ENCODE measurements around the gene RANBP3.

DNA sequence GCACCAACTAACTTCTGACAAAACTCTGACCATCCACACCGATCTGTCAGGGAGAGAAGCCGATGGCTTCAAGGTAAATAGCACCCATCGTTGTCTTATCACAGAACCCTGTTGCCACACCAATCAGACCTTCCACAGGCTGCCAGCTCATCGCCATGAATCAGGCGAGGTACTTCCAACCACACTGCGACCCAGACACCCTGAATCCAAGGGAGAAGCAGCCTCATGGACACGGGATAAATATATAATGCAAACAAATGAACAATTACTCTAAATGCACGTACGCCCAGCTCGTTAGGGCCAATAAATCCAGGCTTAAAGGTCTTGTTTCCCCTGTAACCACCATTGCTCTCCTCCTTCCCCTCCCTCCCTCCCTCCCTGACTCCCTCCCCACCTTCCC is 20.8 kb downstream of the RANBP3 start:
- TF ChIP-seq, protein P1, sequence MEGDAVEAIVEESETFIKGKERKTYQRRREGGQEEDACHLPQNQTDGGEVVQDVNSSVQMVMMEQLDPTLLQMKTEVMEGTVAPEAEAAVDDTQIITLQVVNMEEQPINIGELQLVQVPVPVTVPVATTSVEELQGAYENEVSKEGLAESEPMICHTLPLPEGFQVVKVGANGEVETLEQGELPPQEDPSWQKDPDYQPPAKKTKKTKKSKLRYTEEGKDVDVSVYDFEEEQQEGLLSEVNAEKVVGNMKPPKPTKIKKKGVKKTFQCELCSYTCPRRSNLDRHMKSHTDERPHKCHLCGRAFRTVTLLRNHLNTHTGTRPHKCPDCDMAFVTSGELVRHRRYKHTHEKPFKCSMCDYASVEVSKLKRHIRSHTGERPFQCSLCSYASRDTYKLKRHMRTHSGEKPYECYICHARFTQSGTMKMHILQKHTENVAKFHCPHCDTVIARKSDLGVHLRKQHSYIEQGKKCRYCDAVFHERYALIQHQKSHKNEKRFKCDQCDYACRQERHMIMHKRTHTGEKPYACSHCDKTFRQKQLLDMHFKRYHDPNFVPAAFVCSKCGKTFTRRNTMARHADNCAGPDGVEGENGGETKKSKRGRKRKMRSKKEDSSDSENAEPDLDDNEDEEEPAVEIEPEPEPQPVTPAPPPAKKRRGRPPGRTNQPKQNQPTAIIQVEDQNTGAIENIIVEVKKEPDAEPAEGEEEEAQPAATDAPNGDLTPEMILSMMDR (conservative IDR thresholded peaks at IDR 0.05; ENCODE audit: low read length) = no peak
- no peak for TF ChIP-seq EZH2phosphoT487 (IDR thresholded peaks at IDR 0.05; ENCODE audit: borderline replicate concordance, low read depth, low read length)
